HEK293 (cell line): Measurements from ENCODE around the gene LSP1.

ENCODE experiments used
- CTCF ChIA-PET: fragments of 350-600 bp; formaldehyde crosslinking; extraction: SDS; loops from one replicate; lab custom pipeline; 2021; ENCODE audit warnings: antibody characterized with exemption; lab: Yijun Ruan, JAX
- POLR2A ChIA-PET: fragments of 300-600 bp; formaldehyde crosslinking; extraction: SDS; loops from one replicate; lab custom pipeline; 2020; ENCODE audit warnings: antibody characterized with exemption, inconsistent platforms; lab: Yijun Ruan, JAX
- H3K27ac ChIP-seq: fragments of 200-500 bp; sonication (Bioruptor generic); 2 replicates; pipeline ENCODE4 v1.5.1; 2014; ENCODE audit warnings: low read depth, low read length, control low read depth, inconsistent platforms; ENCODE audit errors: extremely low read depth
- H3K36me3 ChIP-seq, 2 experiments: fragments of 200-500 bp in 1 of 2; sonication (Bioruptor generic) in 1 of 2; 1 replicate in 1 of 2; 2 replicates in 1 of 2; pipeline ENCODE4 v1.5.1; 2014 to 2017; ENCODE audit warnings: inconsistent platforms in 2 of 2, low read length in 2 of 2; ENCODE audit not compliant: control insufficient read depth in 2 of 2, insufficient read depth in 1 of 2
- H3K4me1 ChIP-seq: fragments of 200-500 bp; sonication (Bioruptor generic); 2 replicates; pipeline ENCODE4 v1.5.1; 2014; ENCODE audit warnings: mild to moderate bottlenecking, low read length, inconsistent platforms; ENCODE audit not compliant: control insufficient read depth, insufficient read depth
- H3K4me3 ChIP-seq: 2 replicates; pipeline ENCODE4 v1.5.1; 2011; ENCODE audit warnings: low read depth, mild to moderate bottlenecking, control low read depth, low read length, moderate library complexity
- H3K9me3 ChIP-seq: fragments of 200-500 bp; sonication (Bioruptor generic); 2 replicates; pipeline ENCODE4 v1.5.1; 2014; ENCODE audit warnings: low read depth, low read length, inconsistent platforms; ENCODE audit not compliant: control insufficient read depth, insufficient read depth
- GLI4 ChIP-seq: fragments of 450-650 bp; formaldehyde crosslinking; IDR thresholded peaks from 2 replicates; pipeline ENCODE4 v1.5.1; 2016; ENCODE audit warnings: missing biosample characterization, missing genetic modification characterization
- GLIS1 ChIP-seq: fragments of 450-650 bp; formaldehyde crosslinking; IDR thresholded peaks from 2 replicates; pipeline ENCODE4 v1.5.1; 2016; ENCODE audit warnings: missing biosample characterization, missing genetic modification characterization
- YY2 ChIP-seq: fragments of 450-650 bp; formaldehyde crosslinking; IDR thresholded peaks from 2 replicates; pipeline ENCODE4 v1.5.1; 2016; ENCODE audit warnings: missing biosample characterization, missing genetic modification characterization
- ZFP41 ChIP-seq: fragments of 450-650 bp; formaldehyde crosslinking; IDR thresholded peaks from 2 replicates; pipeline ENCODE4 v1.5.1; 2016; ENCODE audit warnings: missing biosample characterization, missing genetic modification characterization, borderline replicate concordance
- ZNF174 ChIP-seq: fragments of 450-650 bp; formaldehyde crosslinking; IDR thresholded peaks from 2 replicates; pipeline ENCODE4 v1.5.0; 2017; ENCODE audit warnings: missing biosample characterization, mild to moderate bottlenecking, missing genetic modification characterization
- ZNF184 ChIP-seq: fragments of 450-650 bp; IDR thresholded peaks from 2 replicates; pipeline ENCODE4 v1.5.1; 2018; ENCODE audit warnings: missing biosample characterization, mild to moderate bottlenecking, missing genetic modification characterization
- ZNF248 ChIP-seq: fragments of 450-650 bp; formaldehyde crosslinking; IDR thresholded peaks from 2 replicates; pipeline ENCODE4 v1.5.1; 2017; ENCODE audit warnings: missing biosample characterization, missing genetic modification characterization
- ZNF548 ChIP-seq: fragments of 450-650 bp; formaldehyde crosslinking; IDR thresholded peaks from 2 replicates; pipeline ENCODE4 v1.5.1; 2016; ENCODE audit warnings: missing biosample characterization, missing genetic modification characterization
- ZNF596 ChIP-seq: fragments of 450-650 bp; IDR thresholded peaks from 2 replicates; pipeline ENCODE4 v1.5.0; 2018; ENCODE audit warnings: missing biosample characterization, mild to moderate bottlenecking, missing genetic modification characterization, moderate library complexity
- ZNF600 ChIP-seq: fragments of 450-650 bp; formaldehyde crosslinking; IDR thresholded peaks from 2 replicates; pipeline ENCODE4 v1.5.1; 2016; ENCODE audit warnings: missing biosample characterization, missing genetic modification characterization
- ZNF626 ChIP-seq: fragments of 450-650 bp; sonication (Bioruptor Pico); formaldehyde crosslinking; IDR thresholded peaks from 2 replicates; pipeline ENCODE4 v1.5.1; 2018; ENCODE audit warnings: missing biosample characterization, missing genetic modification characterization, inconsistent platforms
- ZNF629 ChIP-seq: fragments of 450-650 bp; formaldehyde crosslinking; IDR thresholded peaks from 2 replicates; pipeline ENCODE4 v1.5.1; 2017; ENCODE audit warnings: missing biosample characterization, missing genetic modification characterization
- ZNF654 ChIP-seq: fragments of 450-650 bp; formaldehyde crosslinking; IDR thresholded peaks from 2 replicates; pipeline ENCODE4 v1.5.1; 2016; ENCODE audit warnings: low read depth, missing biosample characterization, missing genetic modification characterization
- ZNF670 ChIP-seq: fragments of 450-650 bp; formaldehyde crosslinking; IDR thresholded peaks from 2 replicates; pipeline ENCODE4 v1.5.1; 2016; ENCODE audit warnings: missing biosample characterization, missing genetic modification characterization, low read depth
- ZNF701 ChIP-seq: fragments of 450-650 bp; formaldehyde crosslinking; IDR thresholded peaks from 2 replicates; pipeline ENCODE4 v1.5.1; 2016; ENCODE audit warnings: missing biosample characterization, missing genetic modification characterization
- ZNF747 ChIP-seq: fragments of 450-650 bp; formaldehyde crosslinking; IDR thresholded peaks from 2 replicates; pipeline ENCODE4 v1.5.1; 2016; ENCODE audit warnings: missing biosample characterization, missing genetic modification characterization
- ZNF768 ChIP-seq: fragments of 450-650 bp; formaldehyde crosslinking; IDR thresholded peaks from 2 replicates; pipeline ENCODE4 v1.5.1; 2018; ENCODE audit warnings: missing biosample characterization, mild to moderate bottlenecking, missing genetic modification characterization
- ZSCAN16 ChIP-seq: fragments of 450-650 bp; formaldehyde crosslinking; IDR thresholded peaks from 2 replicates; pipeline ENCODE4 v1.5.1; 2016; ENCODE audit warnings: missing biosample characterization, missing genetic modification characterization
- TF ChIP-seq, protein P1 (sequence below): IDR thresholded peaks from 2 replicates; pipeline ENCODE4 v1.6.1; 2011; ENCODE audit warnings: mild to moderate bottlenecking, low read depth, low read length, borderline replicate concordance
- TF ChIP-seq, protein P2 (sequence below): fragments of 450-650 bp; formaldehyde crosslinking; IDR thresholded peaks from 2 replicates; pipeline ENCODE4 v1.5.1; 2016; ENCODE audit warnings: missing biosample characterization, missing genetic modification characterization
- TF ChIP-seq, protein P3 (sequence below): fragments of 450-650 bp; formaldehyde crosslinking; IDR thresholded peaks from 2 replicates; pipeline ENCODE4 v1.5.1; 2016; ENCODE audit warnings: missing biosample characterization, missing genetic modification characterization

Gene LSP1

DNA sequence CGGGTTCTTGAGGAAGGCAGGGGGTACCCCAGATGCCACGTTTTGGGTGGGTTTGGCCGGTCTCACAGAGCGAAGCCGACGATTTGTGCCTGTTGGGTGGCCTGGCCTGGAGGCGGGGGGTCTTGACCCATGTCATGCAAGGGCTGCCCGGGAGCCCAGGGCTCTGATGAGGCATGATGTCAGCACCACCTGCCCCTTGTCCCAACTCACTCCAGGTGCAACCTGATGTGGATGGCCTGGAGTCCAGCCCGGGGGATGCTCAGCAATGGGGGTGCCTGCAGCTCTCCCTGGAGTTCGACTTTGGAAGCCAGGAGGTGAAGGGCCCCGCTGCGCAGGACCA lies 17.2 kb upstream of the LSP1 start:
- no peak overlapping the region for H3K27ac ChIP-seq
- no peak overlapping the region for H3K4me3 ChIP-seq
- no peaks in the 10 kb centered on the region for H3K36me3 ChIP-seq
- no peaks in the 10 kb centered on the region for H3K9me3 ChIP-seq
- no peaks in the 10 kb centered on the region for H3K4me1 ChIP-seq
- TF ChIP-seq ZNF629 = no peak
- no peak for TF ChIP-seq ZNF548
- no peak for TF ChIP-seq ZFP41 (tag by site-specific recombination)
- TF ChIP-seq, protein P1, sequence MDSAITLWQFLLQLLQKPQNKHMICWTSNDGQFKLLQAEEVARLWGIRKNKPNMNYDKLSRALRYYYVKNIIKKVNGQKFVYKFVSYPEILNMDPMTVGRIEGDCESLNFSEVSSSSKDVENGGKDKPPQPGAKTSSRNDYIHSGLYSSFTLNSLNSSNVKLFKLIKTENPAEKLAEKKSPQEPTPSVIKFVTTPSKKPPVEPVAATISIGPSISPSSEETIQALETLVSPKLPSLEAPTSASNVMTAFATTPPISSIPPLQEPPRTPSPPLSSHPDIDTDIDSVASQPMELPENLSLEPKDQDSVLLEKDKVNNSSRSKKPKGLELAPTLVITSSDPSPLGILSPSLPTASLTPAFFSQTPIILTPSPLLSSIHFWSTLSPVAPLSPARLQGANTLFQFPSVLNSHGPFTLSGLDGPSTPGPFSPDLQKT = no peak
- TF ChIP-seq ZNF248 = no peak
- no peak for TF ChIP-seq ZNF626 (tag by site-specific recombination)
- TF ChIP-seq ZSCAN16 (tag by site-specific recombination) = no peak
- no peak for TF ChIP-seq ZNF184
- no peak for TF ChIP-seq ZNF768 (tag by site-specific recombination)
- TF ChIP-seq ZNF670 (tag by site-specific recombination) = no peak
- no peak for TF ChIP-seq ZNF747
- ChIA-PET POLR2A (no interaction called here), CTCF (interaction anchor here (0.6 to 7.8 kb wide), 7 partner anchors 40 to 315 kb away, joined by 3 to 116 read pairs (median 13); no protein-coding TSS in a partner anchor)

DNA sequence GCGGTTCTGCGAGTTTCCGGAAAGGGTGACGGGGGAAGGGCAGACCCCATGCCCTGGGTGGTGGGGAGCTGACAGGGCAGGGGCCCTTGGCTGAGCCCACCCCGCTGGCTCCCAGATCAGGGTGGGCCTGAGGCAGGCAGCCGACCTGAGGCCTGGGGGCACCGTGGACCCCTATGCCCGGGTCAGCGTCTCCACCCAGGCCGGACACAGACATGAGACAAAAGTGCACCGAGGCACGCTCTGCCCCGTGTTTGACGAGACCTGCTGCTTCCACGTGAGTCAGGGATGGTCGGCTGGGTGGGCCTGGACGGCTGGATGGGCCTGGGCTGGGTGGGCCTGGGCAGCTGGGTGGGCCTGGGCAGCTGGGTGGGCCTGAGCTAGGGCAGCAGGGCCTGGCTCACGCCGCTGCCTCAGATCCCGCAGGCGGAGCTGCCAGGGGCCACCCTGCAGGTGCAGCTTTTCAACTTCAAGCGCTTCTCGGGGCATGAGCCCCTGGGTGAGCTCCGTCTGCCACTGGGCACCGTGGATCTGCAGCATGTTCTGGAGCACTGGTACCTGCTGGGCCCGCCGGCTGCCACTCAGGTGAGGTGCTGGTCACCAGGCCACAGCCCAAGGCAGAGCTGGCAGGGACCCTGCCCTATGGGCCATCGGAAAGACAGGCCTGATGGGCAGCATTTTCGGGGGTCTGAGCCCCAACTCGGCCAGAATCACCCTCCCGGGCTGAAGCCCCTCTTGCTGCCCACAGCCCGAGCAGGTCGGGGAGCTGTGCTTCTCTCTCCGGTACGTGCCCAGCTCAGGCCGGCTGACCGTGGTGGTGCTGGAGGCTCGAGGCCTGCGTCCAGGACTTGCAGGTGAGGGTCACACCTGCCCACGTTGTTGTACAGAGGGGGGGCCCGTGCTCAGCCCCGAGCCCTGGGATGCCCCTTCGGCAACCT lies 16.6 kb upstream of the LSP1 start:
- no peak overlapping the region for H3K4me3 ChIP-seq
- ChIA-PET POLR2A (no interaction called here), CTCF (interaction anchor here (0.6 to 7.8 kb wide), 18 partner anchors 14 to 320 kb away, joined by 3 to 116 read pairs (median 4); partner anchors contain the start of gene H19)
- no peaks in the 10 kb centered on the region for H3K9me3 ChIP-seq
- TF ChIP-seq ZNF768 (tag by site-specific recombination) = no peak
- no peak for TF ChIP-seq ZNF654 (tag by site-specific recombination)
- TF ChIP-seq, protein P2, sequence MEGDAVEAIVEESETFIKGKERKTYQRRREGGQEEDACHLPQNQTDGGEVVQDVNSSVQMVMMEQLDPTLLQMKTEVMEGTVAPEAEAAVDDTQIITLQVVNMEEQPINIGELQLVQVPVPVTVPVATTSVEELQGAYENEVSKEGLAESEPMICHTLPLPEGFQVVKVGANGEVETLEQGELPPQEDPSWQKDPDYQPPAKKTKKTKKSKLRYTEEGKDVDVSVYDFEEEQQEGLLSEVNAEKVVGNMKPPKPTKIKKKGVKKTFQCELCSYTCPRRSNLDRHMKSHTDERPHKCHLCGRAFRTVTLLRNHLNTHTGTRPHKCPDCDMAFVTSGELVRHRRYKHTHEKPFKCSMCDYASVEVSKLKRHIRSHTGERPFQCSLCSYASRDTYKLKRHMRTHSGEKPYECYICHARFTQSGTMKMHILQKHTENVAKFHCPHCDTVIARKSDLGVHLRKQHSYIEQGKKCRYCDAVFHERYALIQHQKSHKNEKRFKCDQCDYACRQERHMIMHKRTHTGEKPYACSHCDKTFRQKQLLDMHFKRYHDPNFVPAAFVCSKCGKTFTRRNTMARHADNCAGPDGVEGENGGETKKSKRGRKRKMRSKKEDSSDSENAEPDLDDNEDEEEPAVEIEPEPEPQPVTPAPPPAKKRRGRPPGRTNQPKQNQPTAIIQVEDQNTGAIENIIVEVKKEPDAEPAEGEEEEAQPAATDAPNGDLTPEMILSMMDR = no peak
- TF ChIP-seq ZNF174 (tag by site-specific recombination) = no peak
- TF ChIP-seq ZNF600 (tag by site-specific recombination) = no peak
- TF ChIP-seq ZNF629 = no peak
- no peak for TF ChIP-seq YY2
- no peak for TF ChIP-seq GLI4 (tag by site-specific recombination)
- no peak for TF ChIP-seq ZNF701 (tag by site-specific recombination)
- TF ChIP-seq, protein P3, sequence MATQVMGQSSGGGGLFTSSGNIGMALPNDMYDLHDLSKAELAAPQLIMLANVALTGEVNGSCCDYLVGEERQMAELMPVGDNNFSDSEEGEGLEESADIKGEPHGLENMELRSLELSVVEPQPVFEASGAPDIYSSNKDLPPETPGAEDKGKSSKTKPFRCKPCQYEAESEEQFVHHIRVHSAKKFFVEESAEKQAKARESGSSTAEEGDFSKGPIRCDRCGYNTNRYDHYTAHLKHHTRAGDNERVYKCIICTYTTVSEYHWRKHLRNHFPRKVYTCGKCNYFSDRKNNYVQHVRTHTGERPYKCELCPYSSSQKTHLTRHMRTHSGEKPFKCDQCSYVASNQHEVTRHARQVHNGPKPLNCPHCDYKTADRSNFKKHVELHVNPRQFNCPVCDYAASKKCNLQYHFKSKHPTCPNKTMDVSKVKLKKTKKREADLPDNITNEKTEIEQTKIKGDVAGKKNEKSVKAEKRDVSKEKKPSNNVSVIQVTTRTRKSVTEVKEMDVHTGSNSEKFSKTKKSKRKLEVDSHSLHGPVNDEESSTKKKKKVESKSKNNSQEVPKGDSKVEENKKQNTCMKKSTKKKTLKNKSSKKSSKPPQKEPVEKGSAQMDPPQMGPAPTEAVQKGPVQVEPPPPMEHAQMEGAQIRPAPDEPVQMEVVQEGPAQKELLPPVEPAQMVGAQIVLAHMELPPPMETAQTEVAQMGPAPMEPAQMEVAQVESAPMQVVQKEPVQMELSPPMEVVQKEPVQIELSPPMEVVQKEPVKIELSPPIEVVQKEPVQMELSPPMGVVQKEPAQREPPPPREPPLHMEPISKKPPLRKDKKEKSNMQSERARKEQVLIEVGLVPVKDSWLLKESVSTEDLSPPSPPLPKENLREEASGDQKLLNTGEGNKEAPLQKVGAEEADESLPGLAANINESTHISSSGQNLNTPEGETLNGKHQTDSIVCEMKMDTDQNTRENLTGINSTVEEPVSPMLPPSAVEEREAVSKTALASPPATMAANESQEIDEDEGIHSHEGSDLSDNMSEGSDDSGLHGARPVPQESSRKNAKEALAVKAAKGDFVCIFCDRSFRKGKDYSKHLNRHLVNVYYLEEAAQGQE (tag by site-specific recombination) = no peak
- TF ChIP-seq ZNF596 (tag by site-specific recombination) = no peak
- TF ChIP-seq GLIS1 (tag by site-specific recombination) = no peak
- H3K27ac ChIP-seq = no peak overlapping the region
- H3K4me1 ChIP-seq = no peaks in the 10 kb centered on the region
- no peaks in the 10 kb centered on the region for H3K36me3 ChIP-seq
